ENCODE data around the gene ZBTB47.
A peak's percentile ranks its signal among the peaks of the same experiment; 100 is the strongest.

ZBTB47 gene

DNA sequence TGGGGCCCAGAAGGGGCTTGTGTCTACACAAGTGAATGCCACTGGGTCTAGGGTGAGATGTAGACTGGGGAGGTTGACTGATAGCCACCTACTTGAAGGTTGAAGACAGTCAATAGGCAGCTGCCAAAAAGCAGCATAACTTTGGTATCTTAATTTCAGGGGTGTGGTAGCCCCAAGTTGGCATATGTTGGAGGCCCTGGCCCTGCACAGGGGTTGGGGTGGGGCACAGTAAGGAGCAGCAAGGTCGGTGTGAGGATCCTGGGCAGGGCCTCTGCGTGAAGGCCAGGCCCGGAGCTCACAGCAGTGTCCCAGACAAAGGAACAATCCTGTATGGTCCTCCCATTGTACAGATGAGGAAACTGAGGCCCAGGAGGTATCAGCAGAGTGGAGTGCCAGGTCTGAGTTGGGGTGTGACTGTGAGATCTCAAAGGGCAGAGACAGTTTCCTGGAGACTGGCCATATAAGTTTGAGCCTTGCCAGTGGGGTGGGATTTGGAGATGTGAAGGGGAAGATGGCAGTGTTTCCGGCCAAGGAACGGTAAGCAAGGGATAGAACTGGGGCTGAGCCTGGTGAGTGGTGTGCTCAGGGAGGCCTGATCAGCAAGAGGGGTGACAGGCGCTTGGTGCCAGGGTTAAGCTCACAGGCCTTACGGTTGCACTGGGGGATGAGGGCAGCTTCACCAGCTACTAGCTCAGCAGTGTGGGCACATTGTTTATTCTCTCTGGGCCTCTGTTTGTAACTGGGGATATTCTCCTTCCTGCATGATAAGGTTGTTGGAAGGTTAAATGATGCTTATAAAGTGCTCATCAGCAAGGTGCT lies 33.5 kb downstream of the ZBTB47 start:
- DNase-seq = no peak

DNA sequence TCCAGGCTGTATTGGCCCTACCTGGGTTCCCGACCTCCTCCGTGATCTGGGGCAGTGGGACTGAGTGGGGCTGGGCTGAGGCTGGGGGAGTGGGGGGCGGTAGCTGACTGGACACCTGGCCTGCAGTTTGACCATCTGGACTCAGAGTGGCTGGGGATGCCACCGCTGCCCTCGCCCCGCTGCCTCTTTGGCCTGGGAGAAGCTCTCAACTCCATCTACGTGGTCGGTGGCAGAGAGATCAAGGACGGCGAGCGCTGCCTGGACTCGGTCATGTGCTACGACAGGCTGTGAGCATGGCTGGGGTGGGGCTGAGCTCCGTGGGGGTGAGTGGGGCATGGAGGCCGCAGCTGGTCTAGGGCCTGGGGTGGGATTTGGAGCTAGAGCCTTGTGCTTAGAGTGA lies 34.5 kb downstream of the ZBTB47 start:
- no peak for DNase-seq

- peak; percentile 38 for DNase-seq
Observed at GRCh38 chr3:42688487-42689420, 35.3 kb downstream of the ZBTB47 start.

- DNase-seq = no peak
Observed at GRCh38 chr3:42689421-42690014, 36.0 kb downstream of the ZBTB47 start.

DNA sequence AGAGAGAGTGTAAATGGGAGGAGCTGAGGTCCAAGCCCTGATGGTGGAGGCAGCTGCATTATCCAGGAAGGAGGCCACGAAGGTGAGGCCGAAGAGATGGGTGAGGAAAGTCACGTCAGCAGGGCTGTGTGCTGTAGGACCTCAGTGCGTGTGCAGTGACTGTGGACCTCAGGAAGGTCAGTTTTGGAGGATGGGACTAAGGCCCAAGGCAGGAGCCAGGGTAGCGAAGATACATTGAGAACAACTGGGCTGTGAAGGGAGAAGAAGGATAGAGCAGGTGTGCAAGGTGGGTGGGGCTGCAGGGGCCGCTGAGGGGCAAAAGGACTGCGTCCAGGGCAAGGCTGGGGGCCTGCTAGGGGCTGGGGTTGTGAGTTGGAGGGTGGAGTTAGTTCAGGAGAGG lies 36.7 kb downstream of the ZBTB47 start:
- DNase-seq = no peak

GRCh38 chr3:42690766-42691680 lies 37.5 kb downstream of the ZBTB47 start:
- DNase-seq = no peak

GRCh38 chr3:42691816-42692666 lies 38.5 kb downstream of the ZBTB47 start:
- no peak for DNase-seq

GRCh38 chr3:42692667-42693529 lies 39.4 kb downstream of the ZBTB47 start:
- no peak for DNase-seq

- DNase-seq = no peak
Observed at GRCh38 chr3:42693530-42693930, 40.0 kb downstream of the ZBTB47 start.

DNA sequence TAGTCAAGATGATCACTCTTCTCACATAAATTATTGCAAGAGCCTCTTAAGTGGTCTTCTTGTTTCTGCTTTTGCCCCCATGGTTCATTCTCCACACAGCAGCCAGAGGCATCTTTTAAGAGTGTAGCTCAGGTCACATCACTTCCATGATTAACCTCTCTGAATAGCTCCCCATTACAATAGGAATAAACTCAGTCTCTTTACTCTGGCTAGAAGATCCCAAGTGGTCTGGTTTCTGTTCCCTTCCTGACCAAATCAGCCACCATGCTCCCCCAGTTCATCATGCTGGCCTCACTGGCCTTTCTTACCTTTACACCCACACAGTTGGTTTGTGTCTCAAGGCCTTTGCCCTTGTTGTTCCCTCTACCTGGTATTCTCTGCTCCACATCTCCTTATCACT lies 40.9 kb downstream of the ZBTB47 start:
- DNase-seq = no peak

DNA sequence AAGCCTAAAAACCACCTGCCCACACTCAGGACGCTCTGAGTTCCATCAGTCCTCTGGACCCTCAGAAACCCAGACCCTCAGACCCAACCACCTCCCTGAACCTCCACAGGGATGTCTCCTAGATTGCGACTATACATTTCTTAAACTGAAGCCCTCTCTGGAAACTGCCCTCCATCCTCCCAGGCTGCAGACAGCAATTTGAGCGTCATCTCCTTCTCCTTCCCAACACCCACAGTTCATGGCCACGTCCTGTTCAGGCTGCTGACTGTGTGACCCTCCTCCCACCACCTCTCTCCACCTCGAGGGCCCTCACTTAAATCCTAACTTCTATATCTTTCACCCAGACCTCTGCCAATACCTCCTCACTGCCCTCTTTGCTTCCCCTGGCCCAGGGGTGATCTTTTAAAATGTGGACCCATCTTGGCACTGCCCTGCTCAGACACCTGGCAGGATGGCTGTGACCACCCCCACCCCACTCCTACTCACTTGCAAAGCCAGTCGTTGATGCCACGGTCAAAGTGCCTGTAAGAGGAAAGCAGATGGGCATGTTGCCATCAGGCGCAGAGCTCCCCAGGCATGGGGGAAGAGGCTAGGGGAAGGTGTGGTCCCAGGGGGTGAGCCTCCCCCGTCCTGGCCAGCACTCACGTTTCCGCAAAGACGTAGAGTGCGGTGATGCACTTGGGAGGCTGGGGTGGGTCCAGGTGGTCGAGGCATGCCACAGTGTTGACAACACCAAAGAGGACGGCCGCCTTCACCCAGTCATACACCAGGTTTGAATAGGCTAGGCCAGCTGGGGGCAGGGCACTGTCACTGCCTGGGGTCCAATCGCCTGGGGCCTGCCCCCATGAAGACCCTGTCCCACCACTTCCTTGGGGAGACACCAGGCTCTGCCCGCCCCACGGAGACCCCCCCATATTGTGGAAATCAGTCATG lies 43.1 kb downstream of the ZBTB47 start:
- DNase-seq = no peak

- DNase-seq = no peak
Observed at GRCh38 chr3:42697289-42698051, 44.0 kb downstream of the ZBTB47 start.

DNA sequence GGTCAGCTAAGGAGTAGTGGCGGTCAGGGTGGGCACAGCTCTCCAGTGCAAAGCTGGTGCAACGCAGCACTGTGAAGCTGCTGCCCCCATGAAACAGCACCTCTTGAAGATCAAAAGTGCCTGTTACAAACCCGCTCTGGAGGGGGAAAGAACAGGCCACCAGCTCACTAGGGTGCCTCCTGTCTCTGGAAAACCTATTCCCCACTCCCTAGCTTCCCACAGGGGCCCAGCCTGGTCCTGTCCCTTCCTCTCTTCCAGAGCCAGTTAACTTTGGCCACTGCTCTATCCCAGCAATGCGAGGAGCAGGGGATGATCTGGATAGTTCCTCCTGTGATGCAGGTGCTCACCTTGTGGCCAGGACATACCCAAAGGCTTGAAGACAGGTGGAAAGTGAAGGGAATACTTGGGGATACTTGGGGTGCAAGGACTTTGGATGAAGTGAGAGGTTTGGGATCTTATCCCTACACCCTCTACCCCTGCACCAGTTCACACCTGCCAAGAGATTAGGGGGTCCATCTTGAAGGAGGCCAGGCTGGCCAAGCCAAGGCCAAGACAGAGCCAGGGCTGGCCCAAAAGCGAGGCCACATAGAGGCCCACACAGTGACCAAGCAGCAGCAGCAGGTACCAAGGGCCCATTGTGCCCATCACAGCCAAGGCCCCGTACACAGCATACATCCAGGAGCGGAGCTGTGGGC lies 44.9 kb downstream of the ZBTB47 start:
- DNase-seq = no peak

DNA sequence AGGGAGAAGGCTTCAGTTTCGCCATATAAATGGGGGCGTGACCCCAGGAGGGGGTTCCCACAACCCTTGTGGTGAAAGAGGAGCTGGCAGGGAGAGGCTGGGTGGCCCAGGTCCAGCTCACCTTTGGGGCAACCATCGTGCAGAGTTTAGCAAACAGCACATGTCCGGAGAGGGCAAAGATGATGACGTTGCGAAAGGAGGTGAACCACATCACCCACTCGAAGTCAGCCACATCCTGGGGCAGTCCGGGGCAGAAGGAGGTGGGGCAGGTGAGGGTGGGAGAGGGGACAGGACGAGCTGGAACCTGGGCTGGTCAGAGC lies 45.4 kb downstream of the ZBTB47 start:
- no peak for DNase-seq

- no peak for DNase-seq
Observed at GRCh38 chr3:42699511-42699971, 46.0 kb downstream of the ZBTB47 start.

- DNase-seq = no peak
Observed at GRCh38 chr3:42700366-42701288, 47.1 kb downstream of the ZBTB47 start.

All from NCI-H510A (cell line).